Endodermal cell (in vitro differentiated cells): ENCODE data around the gene ALDOC. TPM values are rescaled to one million over a fixed set of nuclear protein-coding genes. Genes with fewer than 3 reads are reported as not detected.

Source experiments
- DNase-seq: peaks from one replicate; pipeline ENCODE4 v3.0.0-alpha.2; 2017
- H3K27ac ChIP-seq: 2 replicates; pipeline ENCODE4 v1.5.1; 2013; ENCODE audit warnings: mild to moderate bottlenecking, low read depth, low read length, moderate library complexity
- H3K27me3 ChIP-seq: 2 replicates; pipeline ENCODE4 v1.6.1; 2013; ENCODE audit warnings: mild to moderate bottlenecking, low read length, moderate library complexity; ENCODE audit not compliant: insufficient read depth, control insufficient read depth, poor library complexity, severe bottlenecking
- H3K36me3 ChIP-seq: 2 replicates; pipeline ENCODE4 v1.7.0; 2013; ENCODE audit warnings: mild to moderate bottlenecking, low read length, moderate library complexity; ENCODE audit not compliant: control insufficient read depth, insufficient read depth
- H3K4me1 ChIP-seq: one replicate; pipeline ENCODE4 v1.7.0; 2013; ENCODE audit warnings: low read length; ENCODE audit not compliant: control insufficient read depth, insufficient read depth
- H3K4me3 ChIP-seq: 2 replicates; pipeline ENCODE4 v1.5.1; 2013; ENCODE audit warnings: mild to moderate bottlenecking, low read length, moderate library complexity
- H3K9ac ChIP-seq: 2 replicates; pipeline ENCODE4 v1.6.1; 2013; ENCODE audit warnings: mild to moderate bottlenecking, low read length, moderate library complexity; ENCODE audit not compliant: poor library complexity, severe bottlenecking; ENCODE audit errors: extremely low read depth
- H3K9me3 ChIP-seq: 2 replicates; pipeline ENCODE4 v1.6.1; 2013; ENCODE audit warnings: mild to moderate bottlenecking, low read length, moderate library complexity; ENCODE audit not compliant: control insufficient read depth
- H3K27ac Mint-ChIP-seq: 2 replicates; pipeline ENCODE4 v1.8.0; 2020; ENCODE audit warnings: mixed read lengths
- H3K27me3 Mint-ChIP-seq: 2 replicates; pipeline ENCODE4 v1.8.0; 2021; ENCODE audit warnings: mild to moderate bottlenecking, mixed read lengths; ENCODE audit not compliant: insufficient read depth
- H3K36me3 Mint-ChIP-seq: 2 replicates; pipeline ENCODE4 v1.8.0; 2020; ENCODE audit warnings: low read depth, mixed read lengths
- H3K4me1 Mint-ChIP-seq: 2 replicates; pipeline ENCODE4 v1.8.0; 2020; ENCODE audit warnings: mixed read lengths
- H3K4me3 Mint-ChIP-seq: 2 replicates; pipeline ENCODE4 v1.8.0; 2020; ENCODE audit warnings: mild to moderate bottlenecking, moderate library complexity, mixed read lengths
- H3K9me3 Mint-ChIP-seq: 2 replicates; pipeline ENCODE4 v1.8.0; 2020; ENCODE audit warnings: mild to moderate bottlenecking, mixed read lengths
- CTCF ChIP-seq: fragments of 200-600 bp; sonication (generic); conservative IDR thresholded peaks from 2 replicates; pipeline ENCODE4 v1.5.0; 2021; ENCODE audit warnings: antibody characterized with exemption, mild to moderate bottlenecking
- WGBS, 2 experiments: methylation state at CpG; one replicate each; pipeline versions ENCODE4 v1.1.5 to v1.1.7; 2013; ENCODE audit warnings: missing lambda C conversion rate in 2 of 2, mixed read lengths in 1 of 2; ENCODE audit not compliant: insufficient coverage in 1 of 2, insufficient read length in 1 of 2; 5-methylcytosine and 5-hydroxymethylcytosine counted together
- total RNA-seq, 2 donors: library from RNA; stranded (reverse); fragmentation: NEBNext Ultra II Directional in 1 of 2; extraction: Animal tissue kit (Norgen Biotek cat#: 25700) in 1 of 2; gene quantifications; 2 replicates in 1 of 2; 3 replicates in 1 of 2; pipeline ENCODE4 v1.2.1, GENCODE V29; 2021

The ALDOC gene
- total RNA-seq, 2 donors from 2014 or later: 12.3 to 14.1 TPM

- Histone ChIP-seq H3K9ac (no peak overlapping the region), H3K27ac (no peak overlapping the region), H3K9me3 (no peaks in the 10 kb centered on the region), H3K4me1 (no peaks in the 10 kb centered on the region), H3K4me3 (no peak overlapping the region), H3K36me3 (peaks cover 84% of the 10 kb centered on the region), H3K27me3 (no peaks in the 10 kb centered on the region)
- Mint-ChIP-seq H3K27ac (no peak overlapping the region), H3K9me3 (no peaks in the 10 kb centered on the region), H3K36me3 (peaks cover 48% of the 10 kb centered on the region), H3K4me1 (peaks cover 8% of the 10 kb centered on the region), H3K4me3 (no peak overlapping the region), H3K27me3 (no peaks in the 10 kb centered on the region)
- DNase-seq: no peak
- WGBS, 2 experiments: 76 to 89% methylated on average over 3 of the region's 3 CpGs
- TF ChIP-seq CTCF: no peak
Observed at GRCh38 chr17:28584434-28584833, 7.7 kb upstream of the ALDOC start.

GRCh38 chr17:28582513-28582912 lies 5.8 kb upstream of the ALDOC start:
- H3K27me3 ChIP-seq: no peaks in the 10 kb centered on the region
- H3K9me3 ChIP-seq: no peaks in the 10 kb centered on the region
- Mint-ChIP-seq H3K4me3 (no peak overlapping the region), H3K9me3 (no peaks in the 10 kb centered on the region), H3K4me1 (peaks cover 8% of the 10 kb centered on the region), H3K27me3 (no peaks in the 10 kb centered on the region), H3K27ac (no peak overlapping the region), H3K36me3 (peaks cover 55% of the 10 kb centered on the region)
- 91 to 92% methylated on average over 1 to 2 of the region's 2 CpGs for WGBS, 2 experiments
- no peaks in the 10 kb centered on the region for H3K4me1 ChIP-seq
- no peak overlapping the region for H3K9ac ChIP-seq
- no peak for DNase-seq
- peaks cover 88% of the 10 kb centered on the region for H3K36me3 ChIP-seq
- no peak for TF ChIP-seq CTCF
- H3K4me3 ChIP-seq: no peak overlapping the region
- no peak overlapping the region for H3K27ac ChIP-seq

- DNase-seq: no peak
- no CpG with 5 or more reads among the region's 3 CpGs for WGBS, 2 experiments
- Histone ChIP-seq H3K27ac (no peak overlapping the region), H3K36me3 (peaks cover 83% of the 10 kb centered on the region), H3K27me3 (no peaks in the 10 kb centered on the region), H3K9me3 (no peaks in the 10 kb centered on the region), H3K4me1 (no peaks in the 10 kb centered on the region), H3K9ac (no peak overlapping the region), H3K4me3 (no peak overlapping the region)
- H3K36me3 Mint-ChIP-seq: peaks cover 51% of the 10 kb centered on the region
- peaks cover 4% of the 10 kb centered on the region for H3K27me3 Mint-ChIP-seq
- H3K9me3 Mint-ChIP-seq: no peaks in the 10 kb centered on the region
- peaks cover 7% of the 10 kb centered on the region for H3K4me1 Mint-ChIP-seq
- TF ChIP-seq CTCF: no peak
- no peak overlapping the region for H3K4me3 Mint-ChIP-seq
- no peak overlapping the region for H3K27ac Mint-ChIP-seq
Observed at GRCh38 chr17:28580959-28581358, 4.3 kb upstream of the ALDOC start.
